DMS53 treated with DMSO at 0.1 percent for 48 hours (cell line): ENCODE measurements around the gene UNKL.

Source experiments
- DNase-seq: peaks from one replicate; lab custom pipeline; 2025; ENCODE audit not compliant: unreplicated experiment; lab: John Stamatoyannopoulos, UW

The UNKL gene

GRCh38 chr16:1342526-1343427 is 71.7 kb downstream of the UNKL start:
- peak; percentile 91 for DNase-seq

GRCh38 chr16:1341495-1342420 is 72.7 kb downstream of the UNKL start:
- DNase-seq, result no peak

- DNase-seq, result no peak
Observed at GRCh38 chr16:1340730-1341494, 73.6 kb downstream of the UNKL start.

GRCh38 chr16:1338855-1339675 is 75.4 kb downstream of the UNKL start:
- DNase-seq, result no peak

GRCh38 chr16:1338119-1338730 is 76.3 kb downstream of the UNKL start:
- peak; percentile 51 for DNase-seq

GRCh38 chr16:1337486-1337885 is 77.0 kb downstream of the UNKL start:
- DNase-seq, result no peak

- DNase-seq, result no peak
Observed at GRCh38 chr16:1336619-1337018, 77.9 kb downstream of the UNKL start.

GRCh38 chr16:1335996-1336395 is 78.5 kb downstream of the UNKL start:
- no peak for DNase-seq

- DNase-seq, result no peak
Observed at GRCh38 chr16:1335211-1335971, 79.1 kb downstream of the UNKL start.

GRCh38 chr16:1334739-1335138 is 79.8 kb downstream of the UNKL start:
- no peak for DNase-seq

GRCh38 chr16:1333854-1334700 is 80.4 kb downstream of the UNKL start:
- no peak for DNase-seq

GRCh38 chr16:1333149-1333812 is 81.2 kb downstream of the UNKL start, which contains the start of gene BAIAP3:
TSS of gene BAIAP3 (plus strand) at chr16:1333645. CDS start at chr16:1338550, 4,905 bp downstream.
- no peak for DNase-seq

- DNase-seq, result no peak
Observed at GRCh38 chr16:1332618-1333148, 81.8 kb downstream of the UNKL start.

GRCh38 chr16:1331712-1332617 is 82.5 kb downstream of the UNKL start:
- peak; percentile 87 for DNase-seq

- no peak for DNase-seq
Observed at GRCh38 chr16:1330931-1331711, 83.4 kb downstream of the UNKL start.
